Cerebellar nuclear complex (tissue), 1 donor: ENCODE measurements around the gene LONP1.
"Not testable (repeated sequence)": the region's sequence is repeated elsewhere in the genome, so short reads cannot be mapped to it uniquely, and the experiment has no call there.

ENCODE experiments used
- DNase-seq, 2 experiments: peaks; one replicate each; lab custom pipeline; 2025; lab: John Stamatoyannopoulos, UW

Gene LONP1

DNA sequence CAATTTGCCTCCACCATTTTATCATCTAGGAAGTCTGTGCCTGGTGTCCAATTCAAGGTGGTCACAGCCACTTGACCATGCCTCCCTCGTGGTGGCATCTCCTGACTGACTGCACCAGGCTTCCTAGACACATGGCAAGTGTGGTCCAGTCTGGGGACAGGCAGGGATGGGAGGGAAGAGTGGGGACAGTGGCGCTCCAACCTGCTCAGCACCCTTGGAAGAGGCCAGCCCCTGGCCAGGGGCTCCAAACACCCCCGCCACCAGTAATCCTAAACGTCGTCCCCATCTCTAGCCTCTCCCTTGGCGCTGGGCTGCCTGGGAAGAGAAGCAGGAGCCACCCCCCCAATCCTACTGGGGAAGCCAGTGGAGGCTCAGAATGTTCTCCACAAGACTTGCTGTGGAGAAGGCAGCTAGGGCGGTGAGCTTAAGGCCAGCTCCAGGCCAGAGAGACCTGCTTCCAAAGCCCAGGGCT lies 27.2 kb downstream of the LONP1 start:
- DNase-seq, result no peak

DNA sequence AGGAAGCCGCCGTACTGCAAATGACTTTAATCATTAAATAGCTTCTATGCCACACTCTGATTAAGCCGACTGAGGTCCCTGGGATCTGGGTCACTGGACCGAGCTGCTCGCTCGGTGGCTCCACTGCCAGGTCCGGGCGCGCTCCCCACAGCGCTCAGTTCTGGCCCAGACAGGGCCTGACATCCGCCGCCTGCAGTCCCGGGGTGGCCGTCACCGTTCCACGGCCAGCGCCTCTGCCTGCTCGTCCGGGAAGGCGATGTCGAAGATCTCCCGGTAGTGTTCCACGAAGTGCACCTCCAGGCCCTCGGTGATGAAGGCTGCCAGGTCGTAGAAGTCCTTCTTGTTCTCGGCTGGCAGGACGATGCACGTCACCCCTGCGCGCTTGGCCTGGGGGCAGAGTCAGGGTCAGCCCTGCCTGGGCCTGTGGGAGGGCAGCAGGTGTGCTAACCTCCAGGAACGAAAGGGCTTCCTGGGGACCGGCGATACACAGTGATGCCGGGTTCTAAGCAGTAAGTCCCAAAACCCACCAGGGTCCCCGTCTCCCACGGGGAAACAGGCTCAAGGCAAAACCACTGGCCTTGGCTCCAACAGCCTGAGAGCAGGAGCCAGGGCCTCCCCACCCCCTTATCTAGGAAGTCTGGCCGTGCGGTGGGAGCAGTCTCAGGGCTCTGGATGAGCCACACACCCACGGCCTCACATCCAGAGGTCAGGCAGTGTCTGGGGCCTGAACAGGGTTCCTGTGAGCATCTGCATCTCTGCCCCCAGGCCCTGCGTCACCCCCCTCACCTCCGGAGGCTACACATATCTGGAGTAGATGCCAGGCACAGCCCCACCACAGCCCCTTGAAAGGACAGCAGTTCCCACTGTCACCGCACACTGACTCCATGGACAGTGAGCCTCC lies 27.9 kb downstream of the LONP1 start:
- no peak for DNase-seq

DNA sequence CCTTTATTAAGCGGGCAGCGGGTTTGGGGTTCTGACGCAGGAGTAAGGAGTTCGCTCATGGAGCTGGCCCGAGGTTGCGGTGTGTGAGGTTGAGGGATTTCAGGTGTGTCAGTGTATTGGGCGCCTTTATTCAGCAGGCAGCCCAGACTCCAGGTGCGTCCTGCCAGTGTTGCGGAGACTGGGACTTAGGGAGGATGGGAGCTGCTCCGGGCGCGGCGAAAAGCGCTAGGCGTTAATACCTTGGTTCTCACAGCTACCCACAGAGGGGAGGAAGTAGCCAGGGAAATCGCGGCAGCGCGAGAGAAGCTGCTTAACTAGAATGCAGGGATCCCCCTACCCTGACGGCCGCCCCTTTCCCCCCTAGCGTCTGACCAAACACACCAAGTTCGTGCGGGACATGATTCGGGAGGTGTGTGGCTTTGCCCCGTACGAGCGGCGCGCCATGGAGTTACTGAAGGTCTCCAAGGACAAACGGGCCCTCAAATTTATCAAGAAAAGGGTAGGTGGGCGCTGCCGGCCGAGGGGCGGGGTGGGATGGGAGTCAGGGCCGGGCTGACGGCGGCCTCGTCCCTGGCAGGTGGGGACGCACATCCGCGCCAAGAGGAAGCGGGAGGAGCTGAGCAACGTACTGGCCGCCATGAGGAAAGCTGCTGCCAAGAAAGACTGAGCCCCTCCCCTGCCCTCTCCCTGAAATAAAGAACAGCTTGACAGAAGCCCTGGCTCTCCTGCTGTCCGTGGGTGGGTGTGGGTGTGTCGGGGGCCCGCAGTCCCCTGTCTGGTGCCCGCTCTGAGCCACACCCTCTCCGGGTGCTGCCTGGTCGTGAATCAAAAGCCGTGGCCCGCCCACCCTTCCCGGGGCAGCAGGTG lies 28.8 kb downstream of the LONP1 start:
- no peak for DNase-seq

DNA sequence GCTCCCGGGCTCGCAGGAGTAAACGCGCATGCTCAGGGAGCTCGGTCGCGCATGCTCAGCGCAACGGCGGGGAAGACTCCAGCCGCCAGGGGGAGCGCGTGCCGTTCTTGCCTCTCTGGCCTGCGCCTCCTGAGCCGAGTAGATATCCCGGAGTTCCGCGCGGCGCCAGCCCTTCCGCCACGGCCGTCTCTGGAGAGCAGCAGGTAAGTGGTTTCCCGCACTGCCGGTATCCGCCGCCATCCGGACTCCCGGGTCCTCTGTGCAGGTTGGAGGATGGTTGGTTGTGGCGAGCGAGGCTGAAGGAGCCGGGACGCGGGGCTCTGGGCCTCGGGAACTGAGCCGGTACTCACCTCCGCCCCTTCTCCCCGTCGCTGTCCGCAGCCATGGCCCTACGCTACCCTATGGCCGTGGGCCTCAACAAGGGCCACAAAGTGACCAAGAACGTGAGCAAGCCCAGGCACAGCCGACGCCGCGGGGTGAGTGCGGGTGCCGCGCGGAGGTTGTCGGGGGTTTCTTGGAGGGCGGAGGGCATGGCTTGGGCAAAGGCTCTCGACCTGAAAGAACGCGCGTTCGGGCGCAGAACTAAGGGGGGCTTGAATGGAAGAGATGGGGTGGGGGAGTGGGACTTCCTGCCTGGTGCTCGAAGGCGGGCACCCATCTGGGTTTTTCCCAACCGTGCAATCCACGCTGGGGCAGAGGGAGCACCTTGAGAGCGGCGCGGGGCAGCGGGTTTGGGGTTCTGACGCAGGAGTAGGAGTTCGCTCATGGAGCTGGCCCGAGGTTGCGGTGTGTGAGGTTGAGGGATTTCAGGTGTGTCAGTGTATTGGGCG lies 29.6 kb downstream of the LONP1 start, which contains the start of gene RPL36:
TSS of gene RPL36 (plus strand) at position 171 of the 830 bp plus-strand sequence. CDS start at position 384, 213 bp downstream.
- DNase-seq, result peak; percentile 42 to 90

DNA sequence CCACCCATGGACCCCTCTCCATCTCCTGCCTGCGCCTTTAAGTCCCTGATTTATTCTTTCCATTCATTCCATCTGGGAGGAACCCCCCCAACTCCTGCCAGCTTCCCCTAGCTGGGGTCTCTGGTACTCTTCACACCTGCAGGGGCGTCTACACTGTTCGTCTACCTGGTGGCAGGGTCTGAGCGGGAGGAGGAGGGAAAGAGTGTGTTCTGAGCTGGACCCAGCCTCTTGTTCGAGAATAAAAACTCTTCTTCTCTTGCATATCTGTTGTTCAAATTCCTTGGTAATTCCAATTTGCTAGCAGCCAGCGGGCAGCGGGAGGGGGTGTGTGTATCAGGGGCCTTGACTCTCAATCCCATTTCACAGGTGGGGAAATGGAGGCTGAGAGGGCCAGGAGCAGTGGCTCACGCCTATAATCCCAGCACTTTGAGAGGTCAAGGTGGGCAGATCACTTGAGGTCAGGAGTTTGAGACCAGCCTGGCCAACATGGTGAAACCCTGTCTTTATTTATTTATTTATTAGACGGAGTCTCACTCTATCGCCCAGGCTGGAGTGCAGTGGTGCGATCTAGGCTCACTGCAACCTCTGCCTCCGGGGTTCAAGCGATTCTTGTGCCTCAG lies 31.6 kb downstream of the LONP1 start:
- not testable (repeated sequence) for DNase-seq

DNA sequence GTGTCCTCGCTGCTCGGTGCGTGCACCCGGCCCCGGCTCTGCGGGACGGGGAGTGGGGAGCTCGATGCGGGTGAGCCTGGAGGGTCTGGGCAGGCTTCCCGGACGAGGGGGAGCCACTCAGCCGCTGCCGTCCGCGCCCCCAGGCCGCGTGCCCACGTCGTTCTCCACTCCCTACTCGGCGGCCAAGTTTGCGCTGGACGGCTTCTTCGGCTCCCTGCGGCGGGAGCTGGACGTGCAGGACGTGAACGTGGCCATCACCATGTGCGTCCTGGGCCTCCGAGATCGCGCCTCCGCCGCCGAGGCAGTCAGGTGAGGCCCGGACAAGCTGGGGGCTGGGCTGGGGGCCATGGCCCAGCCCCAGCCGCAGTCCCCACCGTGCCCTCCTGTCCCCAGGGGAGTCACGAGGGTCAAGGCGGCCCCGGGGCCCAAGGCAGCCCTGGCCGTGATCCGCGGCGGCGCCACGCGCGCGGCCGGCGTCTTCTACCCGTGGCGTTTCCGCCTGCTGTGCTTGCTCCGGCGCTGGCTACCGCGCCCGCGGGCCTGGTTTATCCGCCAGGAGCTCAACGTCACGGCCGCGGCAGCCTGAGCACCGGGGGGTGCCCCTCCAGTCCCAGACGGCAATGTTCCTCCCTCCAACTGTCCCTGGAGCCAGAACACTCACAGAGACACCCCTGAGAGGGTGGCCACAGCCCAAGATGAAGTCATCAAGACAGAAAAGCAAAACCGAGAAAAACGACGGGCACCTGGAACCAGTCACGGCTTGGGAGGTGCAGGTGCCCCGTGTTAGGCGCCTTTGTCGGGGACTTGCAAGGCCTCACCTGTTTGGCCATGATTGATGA lies 32.4 kb downstream of the LONP1 start:
- DNase-seq, result no peak

DNA sequence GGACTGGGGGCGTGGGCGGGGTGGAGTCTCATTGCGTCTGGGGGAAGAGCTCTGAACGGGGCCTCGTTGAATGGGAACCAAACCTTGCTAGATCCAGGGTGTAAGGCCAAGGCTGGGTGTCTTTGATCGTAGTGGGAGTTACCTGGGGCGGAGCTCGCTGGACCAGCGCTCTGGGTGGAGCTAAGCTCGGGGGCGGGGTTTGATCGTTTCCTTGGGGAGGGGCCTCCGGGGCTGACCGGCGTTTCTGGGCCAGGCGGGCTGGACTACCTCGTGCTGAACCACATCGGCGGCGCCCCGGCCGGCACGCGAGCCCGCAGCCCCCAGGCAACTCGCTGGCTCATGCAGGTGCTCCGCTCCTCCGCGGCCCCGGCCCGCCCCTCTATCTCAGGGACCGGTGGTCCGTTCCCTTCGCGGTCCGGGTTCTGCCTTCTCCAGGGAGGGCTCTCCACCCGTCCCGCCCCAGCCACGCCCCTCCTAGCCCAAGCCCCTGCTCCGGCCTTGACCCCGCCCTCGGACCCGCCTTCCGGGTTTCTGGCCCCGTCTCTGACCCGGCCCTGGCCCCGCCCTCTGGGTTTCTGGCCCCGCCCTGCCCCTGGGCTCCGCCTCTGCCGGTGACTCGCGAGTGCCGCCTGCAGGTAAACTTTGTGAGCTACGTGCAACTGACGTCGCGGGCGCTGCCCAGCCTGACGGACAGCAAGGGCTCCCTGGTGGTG lies 33.1 kb downstream of the LONP1 start:
- DNase-seq, result peak in 1 of 2 experiments; percentile 23

DNA sequence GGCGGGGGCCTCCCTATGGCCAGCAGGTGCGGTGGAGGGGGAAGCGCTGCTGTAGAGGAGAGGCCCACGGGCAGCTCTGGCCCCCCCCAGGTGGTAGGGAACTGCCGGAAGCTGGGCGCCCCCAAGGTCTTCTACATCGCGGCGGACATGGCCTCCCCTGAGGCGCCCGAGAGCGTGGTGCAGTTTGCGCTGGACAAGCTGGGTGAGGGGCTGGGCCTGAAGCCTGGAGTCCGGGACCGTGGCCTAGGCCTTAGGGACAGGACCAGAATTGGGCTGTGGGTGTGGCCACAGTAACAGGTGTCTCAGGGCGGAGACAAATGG lies 33.7 kb downstream of the LONP1 start:
- no peak for DNase-seq

DNA sequence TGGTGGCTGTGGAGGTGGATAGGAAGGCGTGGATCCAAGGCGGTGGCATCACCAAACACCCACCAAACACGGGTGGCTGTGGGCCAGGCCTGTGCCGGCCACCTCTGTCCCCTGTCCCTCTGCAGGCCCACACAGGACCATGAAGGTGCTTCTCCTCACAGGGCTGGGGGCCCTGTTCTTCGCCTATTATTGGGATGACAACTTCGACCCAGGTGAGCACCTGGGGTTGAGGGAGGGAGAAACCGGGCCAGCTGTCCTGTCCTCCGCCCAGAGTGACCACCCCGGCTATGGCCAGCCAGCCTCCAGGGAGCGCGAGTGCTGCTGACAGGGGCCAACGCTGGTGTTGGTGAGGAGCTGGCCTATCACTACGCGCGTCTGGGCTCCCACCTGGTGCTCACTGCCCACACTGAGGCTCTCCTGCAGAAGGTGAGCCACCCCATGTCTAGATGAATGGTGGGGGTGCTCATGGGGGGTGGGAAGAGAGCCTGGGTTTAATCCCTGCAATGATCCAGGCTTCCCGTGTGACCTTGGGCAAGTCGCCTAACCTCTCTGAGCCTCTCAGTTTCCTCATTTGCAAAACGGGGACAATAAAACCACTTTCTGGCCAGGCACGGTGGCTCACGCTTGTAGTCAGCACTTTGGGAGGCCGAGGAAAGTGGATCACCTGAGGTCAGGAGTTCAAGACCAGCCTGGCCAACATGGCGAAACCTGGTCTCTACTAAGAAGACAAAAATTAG lies 35.1 kb downstream of the LONP1 start:
- no peak for DNase-seq

DNA sequence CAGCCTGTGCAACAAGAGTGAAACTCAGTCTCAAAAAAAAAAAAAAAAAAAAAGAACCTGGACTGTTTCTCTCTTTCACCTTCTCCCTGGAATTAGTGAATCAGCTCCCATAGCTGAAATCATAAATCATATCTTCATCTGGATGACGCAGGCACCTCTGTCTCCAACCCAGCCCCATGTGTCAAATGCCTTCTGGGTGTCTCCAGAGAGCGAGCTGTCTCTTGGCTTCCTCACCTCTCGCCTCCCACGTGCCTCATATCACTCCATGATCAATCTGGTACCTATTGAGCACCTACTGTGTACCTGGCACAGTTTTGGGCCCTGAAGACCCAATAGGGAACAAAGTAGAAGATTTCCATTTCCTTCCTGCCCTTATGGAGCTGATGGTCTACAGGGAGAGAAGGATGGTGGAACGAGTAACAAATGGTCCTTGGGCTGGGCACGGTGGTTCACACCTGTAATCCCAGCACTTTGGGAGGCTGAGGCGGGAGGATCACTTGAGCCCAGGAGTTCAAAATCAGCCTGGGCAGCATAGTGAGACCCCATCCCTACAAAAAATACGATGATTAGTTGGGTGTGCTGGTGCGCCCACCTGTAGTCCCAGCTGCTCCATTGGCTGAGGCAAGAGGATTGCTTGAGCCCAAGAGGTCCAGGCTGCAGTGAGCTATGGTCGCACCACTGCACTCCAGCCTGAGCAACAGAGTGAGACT lies 36.6 kb downstream of the LONP1 start:
- no peak for DNase-seq

DNA sequence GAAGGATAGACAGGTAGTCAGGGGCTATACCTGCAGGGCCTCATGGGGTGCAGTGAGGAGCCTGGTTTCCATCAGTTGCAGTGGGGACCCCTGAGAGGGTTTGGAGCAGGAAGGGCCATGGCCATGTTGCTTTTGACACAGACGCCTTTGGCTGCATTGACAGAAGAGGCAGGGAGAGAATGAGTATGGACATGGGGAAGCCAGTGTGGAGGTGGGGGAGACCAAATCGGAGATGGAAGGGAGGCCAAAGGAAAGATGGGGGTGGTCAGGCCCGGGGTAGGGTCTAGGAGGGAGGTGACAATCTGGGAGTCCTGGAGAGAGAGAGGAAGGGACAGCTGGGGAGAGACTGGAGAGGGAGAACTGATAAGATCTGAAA lies 37.9 kb downstream of the LONP1 start:
- DNase-seq, result no peak

DNA sequence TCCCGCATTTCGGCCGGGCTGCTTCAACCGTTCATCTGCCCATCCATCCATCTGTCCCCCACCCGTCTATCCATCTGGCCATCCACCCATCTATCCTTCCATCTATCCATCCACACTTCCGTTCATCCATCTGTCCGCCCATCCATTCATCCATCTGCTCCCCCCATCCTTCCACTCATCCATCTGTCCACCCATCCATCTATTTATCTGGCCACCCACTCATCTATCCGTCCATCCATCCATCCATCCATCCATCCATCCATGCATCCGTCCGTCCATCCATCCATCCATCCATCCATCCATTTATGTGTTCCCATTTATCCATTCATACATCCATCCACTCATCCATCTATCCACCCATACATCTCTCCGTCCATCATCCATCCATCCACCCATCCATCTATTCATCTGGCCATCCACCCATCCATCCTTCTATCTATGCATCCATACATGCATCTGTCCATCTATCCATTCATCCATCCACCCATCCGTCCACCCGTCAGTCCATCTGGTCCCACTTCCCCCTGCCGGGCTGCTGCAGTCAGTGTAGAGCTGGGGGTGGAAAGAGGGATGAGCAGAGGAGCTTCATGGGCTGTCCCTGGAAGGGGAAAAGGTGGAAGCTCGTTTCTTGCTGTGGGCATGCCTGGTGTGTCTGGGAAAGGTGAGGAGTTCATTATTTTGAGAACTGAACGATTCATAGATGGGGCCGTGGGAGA lies 38.4 kb downstream of the LONP1 start:
- no peak for DNase-seq

DNA sequence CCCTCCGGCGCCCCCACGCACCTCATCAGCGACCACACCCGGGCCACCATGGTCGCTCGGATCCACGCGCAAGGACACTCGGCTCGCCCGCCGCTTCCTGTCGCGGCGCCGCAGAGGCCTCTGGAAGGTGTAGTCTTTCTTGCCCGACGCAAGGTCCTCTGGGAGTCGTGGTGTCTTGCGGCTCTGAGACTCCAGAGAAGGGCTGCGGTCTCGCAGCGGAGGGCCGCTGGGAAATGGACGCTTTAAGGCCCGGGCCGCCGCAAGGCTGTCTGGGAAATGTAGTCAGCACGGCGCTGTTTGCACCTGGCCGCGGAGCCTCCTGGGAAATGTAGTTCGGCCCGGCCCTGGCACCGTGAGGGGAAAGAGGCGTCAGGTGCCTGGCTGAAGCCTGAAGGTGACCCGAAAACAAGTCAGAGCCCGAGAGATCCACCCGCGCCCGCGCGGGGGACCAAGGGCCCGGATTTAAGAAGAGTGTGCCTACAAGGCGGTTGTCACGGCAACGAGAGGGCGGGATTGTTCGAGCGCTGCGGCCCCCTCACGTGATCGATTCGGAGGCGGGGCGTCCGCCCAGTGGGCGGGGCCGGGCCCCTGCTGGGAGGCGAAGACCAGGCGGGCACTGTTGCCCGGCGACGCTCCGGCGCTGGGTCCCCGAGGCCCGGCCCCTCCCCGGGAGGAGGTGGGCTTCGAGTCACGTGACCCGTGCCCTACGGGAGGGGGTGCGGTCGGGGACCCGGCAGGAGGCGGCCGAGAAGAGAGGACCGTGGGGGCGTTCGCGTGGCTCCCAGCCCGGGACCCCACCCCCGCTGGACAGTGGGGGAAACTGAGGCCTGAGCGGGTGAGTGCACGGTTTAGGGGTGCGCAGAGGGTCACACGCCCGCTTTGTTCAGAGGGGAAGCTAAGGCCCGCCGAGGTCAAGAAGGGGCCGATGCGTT lies 39.2 kb downstream of the LONP1 start, which contains the start of the genes HSD11B1L and MICOS13:
TSS of gene HSD11B1L (plus strand) at position 591 of the 932 bp plus-strand sequence. CDS start 3,806 bp downstream, outside the sequence.
TSS of gene MICOS13 (minus strand) at position 80 of the 932 bp plus-strand sequence. CDS start at position 50, 30 bp downstream.
- peak; percentile 90 to 98 for DNase-seq

DNA sequence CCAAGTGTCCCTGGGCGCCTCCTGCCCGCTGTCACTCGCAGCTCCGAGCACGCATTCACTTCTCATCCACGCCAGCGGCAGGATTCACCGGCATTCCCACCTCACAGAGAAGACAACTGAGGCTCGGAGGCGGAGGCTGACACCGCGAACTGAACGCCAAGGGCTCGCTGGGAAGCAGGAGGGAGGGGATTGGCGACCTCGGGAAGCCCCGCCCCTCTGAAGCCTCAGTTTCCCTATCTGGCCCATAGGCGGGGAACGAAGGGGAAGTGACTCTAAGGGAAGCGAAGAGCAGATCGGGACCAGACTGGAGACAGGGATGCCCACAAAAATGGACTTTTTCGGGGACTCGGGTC lies 39.9 kb downstream of the LONP1 start:
- no peak for DNase-seq

DNA sequence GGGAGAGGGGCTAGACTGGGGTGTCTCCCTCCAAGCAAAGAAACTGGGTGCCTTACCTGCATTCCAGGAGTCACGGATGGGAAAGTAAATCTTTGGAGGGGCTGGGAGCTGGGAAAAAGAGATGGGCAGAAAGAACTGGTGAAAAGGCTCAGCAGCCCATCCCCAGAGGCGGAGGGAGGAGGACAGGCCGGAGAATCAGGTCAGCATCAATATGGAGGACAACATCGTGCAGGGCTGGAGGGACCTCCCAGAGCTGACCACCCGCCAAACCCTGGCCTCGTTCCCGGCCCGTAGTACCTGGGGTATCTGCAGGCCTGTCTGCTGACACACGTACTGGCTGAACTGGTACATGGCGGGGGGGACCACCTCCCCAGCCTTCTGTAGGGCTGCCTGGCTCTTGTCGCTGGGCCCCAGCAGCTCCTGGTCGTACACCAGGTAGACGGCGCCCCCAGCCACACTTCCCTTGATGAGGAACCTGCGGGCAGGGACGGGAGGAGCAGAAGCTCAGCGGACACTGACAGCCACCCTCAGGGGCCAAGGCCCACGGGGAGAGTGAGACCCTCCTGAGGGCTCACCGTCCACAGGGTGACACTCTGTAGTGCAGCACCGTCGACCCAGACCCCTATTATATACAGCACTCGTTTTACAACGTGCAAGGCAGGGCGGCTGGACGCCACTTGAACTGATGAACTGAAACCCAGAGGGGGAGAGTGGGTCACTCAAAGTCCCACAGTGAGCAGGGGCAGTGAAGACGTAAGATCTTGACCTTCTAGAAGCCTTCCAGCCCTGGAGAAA lies 40.5 kb downstream of the LONP1 start:
- DNase-seq, result no peak
